ENCODE data around the gene CNTNAP2. TPM values are rescaled to one million over a fixed set of nuclear protein-coding genes. Genes with fewer than 3 reads are reported as not detected.
A peak's percentile ranks its signal among the peaks of the same experiment; 100 is the strongest.

CNTNAP2 gene
- total RNA-seq, 2 experiments from 2014 or later = 0.28 TPM; not detected in 1

GRCh38 chr7:148253629-148254028, 2137.0 kb downstream of the CNTNAP2 start:
- TF ChIP-seq EZH2phosphoT487 (IDR thresholded peaks at IDR 0.05; ENCODE audit: borderline replicate concordance, low read depth, low read length) (no peak), CTCF (conservative IDR thresholded peaks at IDR 0.05; ENCODE audit: low read length) (no peak)
- H3K36me3 ChIP-seq (ENCODE audit: insufficient read depth, low read length) = no peaks in the 10 kb centered on the region
- no peak overlapping the region for H3K4me3 ChIP-seq (ENCODE audit: low read depth, low read length, poor library complexity, severe bottlenecking)
- H3K9me2 ChIP-seq (ENCODE audit: insufficient read depth, low read length) = no peaks in the 10 kb centered on the region
- H2AFZ ChIP-seq (ENCODE audit: low read length) = no peak overlapping the region
- CTCF ChIA-PET (ENCODE audit: unreplicated experiment) = no interaction called here
- no peak overlapping the region for H3K4me2 ChIP-seq (ENCODE audit: low read length)
- no peaks in the 10 kb centered on the region for H3K4me1 ChIP-seq (ENCODE audit: insufficient read depth, low read length, poor library complexity, severe bottlenecking)
- intact Hi-C loops (cut with micrococcal nuclease; ENCODE audit: unreplicated experiment) = no loop called here
- no TSS peak for BruUV-seq (replicated peaks)
- no peak overlapping the region for H3K27ac ChIP-seq (ENCODE audit: low read depth, low read length, poor library complexity, severe bottlenecking)
- no peaks in the 10 kb centered on the region for H3K79me2 ChIP-seq (ENCODE audit: insufficient read depth, low read depth, low read length)
- POLR2A ChIA-PET = no interaction called here
- H3K9me3 ChIP-seq (ENCODE audit: low read length) = no peaks in the 10 kb centered on the region
- no peak for DNase-seq (ENCODE audit: low spot score)
- H4K20me1 ChIP-seq (ENCODE audit: insufficient read depth, low read length) = no peaks in the 10 kb centered on the region

GRCh38 chr7:148255333-148255732, 2138.7 kb downstream of the CNTNAP2 start:
- Histone ChIP-seq H3K79me2 (ENCODE audit: insufficient read depth, low read depth, low read length) (no peaks in the 10 kb centered on the region), H3K4me1 (ENCODE audit: insufficient read depth, low read length, poor library complexity, severe bottlenecking) (no peaks in the 10 kb centered on the region), H3K9me3 (ENCODE audit: low read length) (no peaks in the 10 kb centered on the region), H2AFZ (ENCODE audit: low read length) (peak overlapping the region; percentile 29; the same call in 1 of the 2 replicates), H3K9me2 (ENCODE audit: insufficient read depth, low read length) (no peaks in the 10 kb centered on the region), H3K4me3 (ENCODE audit: low read depth, low read length, poor library complexity, severe bottlenecking) (no peak overlapping the region), H3K36me3 (ENCODE audit: insufficient read depth, low read length) (no peaks in the 10 kb centered on the region), H3K27ac (ENCODE audit: low read depth, low read length, poor library complexity, severe bottlenecking) (no peak overlapping the region), H4K20me1 (ENCODE audit: insufficient read depth, low read length) (no peaks in the 10 kb centered on the region), H3K4me2 (ENCODE audit: low read length) (no peak overlapping the region)
- CTCF ChIA-PET (ENCODE audit: unreplicated experiment) = no interaction called here
- BruUV-seq (replicated peaks) = no TSS peak
- POLR2A ChIA-PET = no interaction called here
- peak; percentile 11 for DNase-seq (ENCODE audit: low spot score)
- intact Hi-C loops (cut with micrococcal nuclease; ENCODE audit: unreplicated experiment) = no loop called here
- TF ChIP-seq EZH2phosphoT487 (IDR thresholded peaks at IDR 0.05; ENCODE audit: borderline replicate concordance, low read depth, low read length) = no peak
- TF ChIP-seq CTCF (conservative IDR thresholded peaks at IDR 0.05; ENCODE audit: low read length) = peak; percentile 71

- TF ChIP-seq CTCF (conservative IDR thresholded peaks at IDR 0.05; ENCODE audit: low read length) (no peak), EZH2phosphoT487 (IDR thresholded peaks at IDR 0.05; ENCODE audit: borderline replicate concordance, low read depth, low read length) (no peak)
- BruUV-seq (replicated peaks) = no TSS peak
- Histone ChIP-seq H3K36me3 (ENCODE audit: insufficient read depth, low read length) (no peaks in the 10 kb centered on the region), H3K4me1 (ENCODE audit: insufficient read depth, low read length, poor library complexity, severe bottlenecking) (no peaks in the 10 kb centered on the region), H3K4me2 (ENCODE audit: low read length) (no peak overlapping the region), H3K79me2 (ENCODE audit: insufficient read depth, low read depth, low read length) (no peaks in the 10 kb centered on the region), H3K27ac (ENCODE audit: low read depth, low read length, poor library complexity, severe bottlenecking) (no peak overlapping the region), H3K4me3 (ENCODE audit: low read depth, low read length, poor library complexity, severe bottlenecking) (no peak overlapping the region), H2AFZ (ENCODE audit: low read length) (no peak overlapping the region), H3K9me3 (ENCODE audit: low read length) (no peaks in the 10 kb centered on the region), H3K9me2 (ENCODE audit: insufficient read depth, low read length) (no peaks in the 10 kb centered on the region), H4K20me1 (ENCODE audit: insufficient read depth, low read length) (no peaks in the 10 kb centered on the region)
- POLR2A ChIA-PET = no interaction called here
- CTCF ChIA-PET (ENCODE audit: unreplicated experiment) = no interaction called here
- DNase-seq (ENCODE audit: low spot score) = no peak
- intact Hi-C loops (cut with micrococcal nuclease; ENCODE audit: unreplicated experiment) = no loop called here
These were observed 2139.8 kb downstream of the CNTNAP2 start for GRCh38 chr7:148256433-148256832.
